Right atrium auricular region (tissue), 2 donors: ENCODE data around the gene ARHGAP31. TPM values are rescaled to one million over a fixed set of nuclear protein-coding genes. Genes with fewer than 3 reads are reported as not detected.

ENCODE experiments used
- DNase-seq: peaks from one replicate; pipeline ENCODE4 v3.0.0-alpha.2; 2019; ENCODE audit warnings: low spot score
- H3K27ac ChIP-seq, 2 donors: fragments of 200-600 bp; sonication (generic); 1 replicate in 1 of 2; 2 replicates in 1 of 2; pipeline ENCODE4 v1.5.1; 2016 to 2019
- H3K27me3 ChIP-seq, 2 donors: fragments of 200-600 bp; sonication (generic); one replicate each; pipeline versions ENCODE4 v1.5.1 to v1.6.0; 2017 to 2019
- H3K36me3 ChIP-seq: fragments of 200-600 bp; sonication (generic); one replicate; pipeline ENCODE4 v1.5.1; 2016
- H3K4me1 ChIP-seq, 2 donors: fragments of 200-600 bp; sonication (generic); one replicate each; pipeline versions ENCODE4 v1.5.1 to v1.6.0; 2017 to 2019
- H3K4me3 ChIP-seq, 2 donors: fragments of 200-600 bp; sonication (generic); 1 replicate in 1 of 2; 2 replicates in 1 of 2; pipeline ENCODE4 v1.5.1; 2017 to 2019; ENCODE audit warnings: mild to moderate bottlenecking in 1 of 2, moderate library complexity in 1 of 2
- H3K9me3 ChIP-seq, 2 donors: fragments of 200-600 bp; sonication (generic); one replicate each; pipeline ENCODE4 v1.5.1; 2019
- CTCF ChIP-seq, 2 donors: fragments of 200-600 bp; sonication (generic); IDR thresholded peaks; one replicate each; pipeline ENCODE4 v1.5.1; 2019; ENCODE audit warnings: antibody characterized with exemption in 2 of 2
- total RNA-seq, 2 donors: library from RNA; depleted of rRNA; stranded (reverse); fragments of >200 nt; gene quantifications; one replicate each; pipeline ENCODE4 v1.1.0, GENCODE V29; 2016

Gene ARHGAP31
- total RNA-seq, 2 donors from 2014 or later: 29.9 to 33.1 TPM

- no peaks in the 10 kb centered on the region for H3K9me3 ChIP-seq
- DNase-seq: no peak
- no peak for TF ChIP-seq CTCF (IDR thresholded peaks at IDR 0.05)
- H3K36me3 ChIP-seq: peaks cover 7% of the 10 kb centered on the region
- no peak overlapping the region for H3K4me3 ChIP-seq
- no peaks in the 10 kb centered on the region for H3K27me3 ChIP-seq
- H3K4me1 ChIP-seq: peaks cover 0 to 50% of the 10 kb centered on the region in 2 donors
- no peak overlapping the region for H3K27ac ChIP-seq
Measured at GRCh38 chr3:119309591-119309990, 15.4 kb downstream of the ARHGAP31 start.

GRCh38 chr3:119310071-119310470, 15.9 kb downstream of the ARHGAP31 start:
- Histone ChIP-seq H3K9me3 (no peaks in the 10 kb centered on the region), H3K27me3 (no peaks in the 10 kb centered on the region), H3K4me1 (peaks cover 0 to 50% of the 10 kb centered on the region in 2 donors), H3K4me3 (no peak overlapping the region), H3K27ac (no peak overlapping the region), H3K36me3 (peaks cover 7% of the 10 kb centered on the region)
- DNase-seq: no peak
- no peak for TF ChIP-seq CTCF (IDR thresholded peaks at IDR 0.05)

- H3K4me1 ChIP-seq: peaks cover 0 to 49% of the 10 kb centered on the region in 2 donors
- peaks cover 7% of the 10 kb centered on the region for H3K36me3 ChIP-seq
Measured at GRCh38 chr3:119311081-119311925, 17.1 kb downstream of the ARHGAP31 start.

GRCh38 chr3:119313461-119313860, 19.3 kb downstream of the ARHGAP31 start:
- H3K4me1 ChIP-seq: peaks cover 0 to 61% of the 10 kb centered on the region in 2 donors

More at GRCh38 chr3:119311081-119311925, 17.1 kb downstream of the ARHGAP31 start:
- H3K4me3 ChIP-seq: no peak overlapping the region
- H3K27me3 ChIP-seq: no peaks in the 10 kb centered on the region
- no peak overlapping the region for H3K27ac ChIP-seq
- no peak for TF ChIP-seq CTCF (IDR thresholded peaks at IDR 0.05)
- no peaks in the 10 kb centered on the region for H3K9me3 ChIP-seq
- no peak for DNase-seq

GRCh38 chr3:119314821-119315220, 20.6 kb downstream of the ARHGAP31 start:
- no peaks in the 10 kb centered on the region for H3K27me3 ChIP-seq
- no peak overlapping the region for H3K27ac ChIP-seq
- no peak for DNase-seq
- peaks cover 7% of the 10 kb centered on the region for H3K36me3 ChIP-seq
- TF ChIP-seq CTCF (IDR thresholded peaks at IDR 0.05): no peak
- H3K4me1 ChIP-seq: peaks cover 0 to 52% of the 10 kb centered on the region in 2 donors
- H3K4me3 ChIP-seq: no peak overlapping the region
- H3K9me3 ChIP-seq: no peaks in the 10 kb centered on the region

More at GRCh38 chr3:119313461-119313860, 19.3 kb downstream of the ARHGAP31 start:
- H3K4me3 ChIP-seq: no peak overlapping the region
- H3K9me3 ChIP-seq: no peaks in the 10 kb centered on the region
- H3K27me3 ChIP-seq: no peaks in the 10 kb centered on the region
- H3K36me3 ChIP-seq: peaks cover 7% of the 10 kb centered on the region
- no peak for TF ChIP-seq CTCF (IDR thresholded peaks at IDR 0.05)
- H3K27ac ChIP-seq: no peak overlapping the region
- DNase-seq: no peak
